ENCODE measurements around the gene RERE. TPM values are rescaled to one million over a fixed set of nuclear protein-coding genes. Genes with fewer than 3 reads are reported as not detected.

Gene RERE
- total RNA-seq, 2 experiments from 2014 or later = 45.8 to 57.1 TPM

DNA sequence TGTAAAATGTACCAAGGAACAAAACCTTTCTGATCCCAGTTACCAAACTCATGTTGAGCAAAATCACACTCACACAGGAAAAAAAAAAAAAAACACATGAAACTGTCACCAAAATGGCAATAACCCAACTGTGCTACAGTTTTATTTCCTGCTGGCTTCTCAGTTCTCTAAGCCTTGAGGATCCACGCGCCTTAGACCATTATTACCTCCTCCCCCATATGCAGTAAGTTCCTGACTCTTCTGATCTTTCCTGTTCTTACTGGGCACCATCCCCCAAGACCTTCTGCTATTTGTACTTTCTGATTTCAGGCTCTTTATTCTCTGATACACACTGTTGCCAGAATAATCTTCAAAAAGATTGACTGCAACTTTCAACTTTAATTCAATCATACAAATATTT is 419.9 kb downstream of the RERE start:
- ChIA-PET CTCF (interaction anchor here (0.8 to 1.6 kb wide), 5 partner anchors 11 to 14 kb away, joined by 3 to 5 read pairs (median 3); no protein-coding TSS in a partner anchor), POLR2A (interaction anchor here (0.7 to 3.2 kb wide), 6 partner anchors 11 to 30 kb away, joined by 3 to 14 read pairs (median 6); no protein-coding TSS in a partner anchor)
- Mint-ChIP-seq H3K4me3 (peak overlapping the region; percentile 17), H3K9me3 (peaks cover 3% of the 10 kb centered on the region), H3K27me3 (no peaks in the 10 kb centered on the region), H3K36me3 (ENCODE audit: low read depth) (peaks cover 26% of the 10 kb centered on the region), H3K27ac (peak overlapping the region; percentile 83), H3K4me1 (ENCODE audit: low read depth) (peaks cover 58% of the 10 kb centered on the region)
- TF ChIP-seq, protein P1, sequence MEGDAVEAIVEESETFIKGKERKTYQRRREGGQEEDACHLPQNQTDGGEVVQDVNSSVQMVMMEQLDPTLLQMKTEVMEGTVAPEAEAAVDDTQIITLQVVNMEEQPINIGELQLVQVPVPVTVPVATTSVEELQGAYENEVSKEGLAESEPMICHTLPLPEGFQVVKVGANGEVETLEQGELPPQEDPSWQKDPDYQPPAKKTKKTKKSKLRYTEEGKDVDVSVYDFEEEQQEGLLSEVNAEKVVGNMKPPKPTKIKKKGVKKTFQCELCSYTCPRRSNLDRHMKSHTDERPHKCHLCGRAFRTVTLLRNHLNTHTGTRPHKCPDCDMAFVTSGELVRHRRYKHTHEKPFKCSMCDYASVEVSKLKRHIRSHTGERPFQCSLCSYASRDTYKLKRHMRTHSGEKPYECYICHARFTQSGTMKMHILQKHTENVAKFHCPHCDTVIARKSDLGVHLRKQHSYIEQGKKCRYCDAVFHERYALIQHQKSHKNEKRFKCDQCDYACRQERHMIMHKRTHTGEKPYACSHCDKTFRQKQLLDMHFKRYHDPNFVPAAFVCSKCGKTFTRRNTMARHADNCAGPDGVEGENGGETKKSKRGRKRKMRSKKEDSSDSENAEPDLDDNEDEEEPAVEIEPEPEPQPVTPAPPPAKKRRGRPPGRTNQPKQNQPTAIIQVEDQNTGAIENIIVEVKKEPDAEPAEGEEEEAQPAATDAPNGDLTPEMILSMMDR (IDR thresholded peaks at IDR 0.05) = no peak
- intact Hi-C loops (cut with micrococcal nuclease) = no loop called here
- DNase-seq (peak; percentile 33), ATAC-seq (peak; percentile 65)

DNA sequence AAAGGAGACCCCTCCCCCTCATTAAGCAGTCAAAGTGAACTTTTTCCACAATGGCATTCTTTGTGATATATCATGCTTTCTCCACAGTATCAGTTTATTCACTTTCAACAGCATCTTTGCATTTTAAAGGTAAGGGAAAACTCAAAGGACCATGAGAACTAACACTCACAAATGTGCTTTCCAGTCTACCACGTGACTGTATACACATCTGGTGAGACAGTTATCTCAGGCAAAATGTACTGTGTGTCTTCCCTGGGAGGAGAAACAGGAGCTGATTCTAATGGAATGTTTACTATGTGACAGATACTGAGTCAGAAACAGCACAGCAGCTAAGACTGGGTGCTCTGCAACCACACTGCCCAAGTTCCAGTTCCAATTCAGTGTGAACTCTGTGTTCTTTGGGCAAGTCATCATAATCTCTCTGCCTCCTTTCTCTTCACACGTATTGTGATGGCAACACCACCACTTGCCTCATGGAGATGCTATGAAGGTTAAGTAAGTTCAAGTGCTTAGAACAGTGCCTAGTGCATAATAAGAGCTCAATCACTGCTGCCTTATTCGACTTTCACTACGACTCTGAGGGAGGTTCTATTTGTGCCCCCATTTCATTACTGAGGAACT is 420.5 kb downstream of the RERE start:
- H3K9me3 Mint-ChIP-seq = peaks cover 3% of the 10 kb centered on the region
- ATAC-seq = peak; percentile 87
- TF ChIP-seq, protein P1 (IDR thresholded peaks at IDR 0.05) = no peak
- peak; percentile 60 for DNase-seq
- H3K27me3 Mint-ChIP-seq = no peaks in the 10 kb centered on the region
- CTCF ChIA-PET = interaction anchor here (0.8 to 1.6 kb wide), 4 partner anchors 10 to 14 kb away, joined by 3 to 5 read pairs (median 4); no protein-coding TSS in a partner anchor
- H3K36me3 Mint-ChIP-seq (ENCODE audit: low read depth) = peaks cover 20% of the 10 kb centered on the region
- intact Hi-C loops (cut with micrococcal nuclease) = no loop called here
- peak overlapping the region; percentile 17 for H3K4me3 Mint-ChIP-seq
- peaks cover 65% of the 10 kb centered on the region for H3K4me1 Mint-ChIP-seq (ENCODE audit: low read depth)
- peak overlapping the region; percentile 83 for H3K27ac Mint-ChIP-seq
- POLR2A ChIA-PET = interaction anchor here (0.7 to 3.2 kb wide), 6 partner anchors 11 to 31 kb away, joined by 3 to 14 read pairs (median 6); no protein-coding TSS in a partner anchor

DNA sequence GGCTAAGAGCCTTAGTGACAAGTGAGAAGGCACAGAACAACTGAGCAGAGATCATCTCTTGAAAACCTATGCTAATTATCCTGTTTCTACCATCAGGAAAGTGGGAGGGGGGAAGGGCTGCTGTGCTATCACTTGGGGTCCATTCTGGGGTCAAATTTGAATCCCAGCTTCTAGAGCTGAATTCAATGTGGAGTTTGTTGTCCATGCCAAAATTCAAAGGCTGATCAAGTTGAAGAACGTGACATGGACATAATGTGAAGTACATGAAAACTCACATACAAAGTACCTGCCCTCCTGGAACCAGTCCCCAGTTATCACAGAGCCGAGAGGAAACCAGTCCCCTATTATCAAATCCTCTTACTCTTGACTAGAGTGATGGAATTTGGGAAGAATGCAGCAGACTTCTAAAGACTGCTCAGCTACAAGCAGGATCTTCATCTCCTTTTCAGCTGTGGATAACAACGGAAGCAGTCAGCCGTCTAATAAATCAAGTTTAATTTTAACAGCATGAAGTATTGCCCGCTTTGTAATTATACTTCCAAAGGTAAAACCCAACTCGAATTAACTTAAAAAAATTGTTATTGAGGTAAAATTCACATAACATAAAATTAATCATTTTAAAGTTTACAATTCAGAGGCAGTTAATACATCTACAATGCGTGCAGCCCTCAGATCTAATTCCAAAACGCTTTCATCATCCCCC is 421.2 kb downstream of the RERE start:
- ChIA-PET CTCF (interaction anchor here (1.0 to 1.6 kb wide), 3 partner anchors 9 to 13 kb away, joined by 3 to 5 read pairs (median 4); no protein-coding TSS in a partner anchor), POLR2A (interaction anchor here (1.2 to 3.2 kb wide), 4 partner anchors 12 to 31 kb away, joined by 3 to 14 read pairs (median 8); no protein-coding TSS in a partner anchor)
- no peak for DNase-seq
- TF ChIP-seq, protein P1 (IDR thresholded peaks at IDR 0.05) = no peak
- Mint-ChIP-seq H3K27ac (peak overlapping the region; percentile 83), H3K36me3 (ENCODE audit: low read depth) (peaks cover 19% of the 10 kb centered on the region), H3K27me3 (no peaks in the 10 kb centered on the region), H3K9me3 (peaks cover 3% of the 10 kb centered on the region), H3K4me1 (ENCODE audit: low read depth) (peaks cover 67% of the 10 kb centered on the region), H3K4me3 (peak overlapping the region; percentile 63)
- intact Hi-C loops (cut with micrococcal nuclease) = no loop called here
- ATAC-seq = no peak

DNA sequence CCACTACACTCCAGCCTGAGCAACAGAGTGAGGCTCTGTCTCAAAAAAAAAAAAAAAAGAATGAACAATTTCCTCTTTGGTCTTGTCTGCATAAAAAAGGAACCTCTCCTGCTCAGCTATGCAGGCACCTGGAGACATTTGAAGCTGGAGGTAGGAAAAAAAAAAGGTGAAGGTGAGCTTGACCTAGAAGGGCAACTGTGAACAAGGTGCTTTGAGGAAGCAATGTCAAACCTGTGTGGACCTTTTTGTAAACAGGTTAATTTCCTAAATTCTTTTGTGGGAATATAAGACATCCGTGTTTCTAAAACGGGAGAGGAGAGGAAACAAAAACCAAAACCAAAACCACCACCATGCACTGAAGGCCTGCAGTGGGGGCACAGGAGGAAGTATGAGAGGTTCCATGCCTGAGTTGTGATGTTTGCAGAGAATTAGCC is 422.0 kb downstream of the RERE start:
- Mint-ChIP-seq H3K4me3 (peak overlapping the region; percentile 63), H3K4me1 (ENCODE audit: low read depth) (peaks cover 74% of the 10 kb centered on the region), H3K27ac (peak overlapping the region; percentile 81), H3K36me3 (ENCODE audit: low read depth) (peaks cover 16% of the 10 kb centered on the region), H3K27me3 (no peaks in the 10 kb centered on the region), H3K9me3 (peaks cover 3% of the 10 kb centered on the region)
- DNase-seq = peak; percentile 26
- ChIA-PET CTCF (no interaction called here), POLR2A (interaction anchor here (1.2 kb wide), 1 partner anchor 28 kb away, joined by 3 read pairs; no protein-coding TSS in a partner anchor)
- TF ChIP-seq, protein P1 (IDR thresholded peaks at IDR 0.05) = no peak
- intact Hi-C loops (cut with micrococcal nuclease) = no loop called here
- ATAC-seq = peak; percentile 34
